ENCODE data around the gene SLIT3. TPM values are rescaled to one million over a fixed set of nuclear protein-coding genes. Genes with fewer than 3 reads are reported as not detected.

SLIT3 gene
- total and polyA plus RNA-seq, 10 of the 15 experiments (the other 5 are each of a cell fraction or from before 2014, with no cell fraction given): 0.05 TPM; not detected in 9

- Histone ChIP-seq H3K79me2 (ENCODE audit: control insufficient read depth, insufficient read depth, low read length) (no peaks in the 10 kb centered on the region), H3K4me3 (no peak overlapping the region), H3K4me1 (ENCODE audit: control insufficient read depth, insufficient read depth, low read length) (no peaks in the 10 kb centered on the region), H2AFZ (ENCODE audit: control insufficient read depth, low read depth, low read length) (no peak overlapping the region), H3K9ac (ENCODE audit: control insufficient read depth, insufficient read depth, low read length) (no peak overlapping the region), H4K20me1 (ENCODE audit: control insufficient read depth, insufficient read depth) (0 out of 2 replicates have a peak, but pooled peaks cover 2% of the 10 kb centered on the region), H3K27me3 (replicated peaks in 1 of 2; ENCODE audit: control insufficient read depth in 2 of 2, insufficient read depth in 2 of 2, low read length in 1 of 2) (peaks cover 2 to 8% of the 10 kb centered on the region in 2 experiments; a peak in 3 of 4 replicates), H3K36me3 (ENCODE audit: control insufficient read depth in 2 of 2, insufficient read depth in 2 of 2, low read length in 1 of 2) (no peaks in the 10 kb centered on the region), H3K9me3 (replicated peaks; ENCODE audit: control insufficient read depth, insufficient read depth, low read length) (no peaks in the 10 kb centered on the region), H3K4me2 (ENCODE audit: control insufficient read depth, insufficient read depth) (no peak overlapping the region), H3K27ac (ENCODE audit: control insufficient read depth, insufficient read depth) (no peak overlapping the region)
- TF ChIP-seq RUNX3 (IDR thresholded peaks at IDR 0.05; ENCODE audit: low read length): no peak
- no peak for TF ChIP-seq ZBED1 (IDR thresholded peaks at IDR 0.05; ENCODE audit: borderline replicate concordance)
- TF ChIP-seq TARDBP (IDR thresholded peaks at IDR 0.05; ENCODE audit: borderline replicate concordance): no peak
- TF ChIP-seq ATF7 (IDR thresholded peaks at IDR 0.05; ENCODE audit: low read depth): no peak
- no peak for TF ChIP-seq HDAC6 (IDR thresholded peaks at IDR 0.05; ENCODE audit: unreplicated experiment)
- TF ChIP-seq RFX5 (IDR thresholded peaks at IDR 0.05; ENCODE audit: low read depth, low read length): no peak
- no peak for TF ChIP-seq JUNB (IDR thresholded peaks at IDR 0.05)
- TF ChIP-seq BACH1 (IDR thresholded peaks at IDR 0.05; ENCODE audit: borderline replicate concordance): no peak
- TF ChIP-seq ATF2 (IDR thresholded peaks at IDR 0.05; ENCODE audit: low read length): no peak
- no peak for TF ChIP-seq CBFB (IDR thresholded peaks at IDR 0.05; ENCODE audit: low read depth)
- no peak for TF ChIP-seq NFYB (IDR thresholded peaks at IDR 0.05; ENCODE audit: insufficient read depth, low read depth, low read length)
- TF ChIP-seq REST (IDR thresholded peaks at IDR 0.05; ENCODE audit: low read depth, low read length): no peak
- FAIRE-seq (no peak), DNase-seq (ENCODE audit: low read depth, low spot score) (no peak), ATAC-seq (no peak)
- POLR2A ChIA-PET: no interaction called here
- CTCF ChIA-PET: no interaction called here
- SMC1A ChIA-PET (ENCODE audit: uncharacterized antibody, unreplicated experiment): no interaction called here
- 48% methylated on average over 4 of the region's 4 CpGs for WGBS (ENCODE audit: insufficient coverage, insufficient replicate concordance, low lambda C conversion rate, missing lambda C conversion rate)
- intact Hi-C loops (cut with micrococcal nuclease; ENCODE audit: unreplicated experiment): no loop called here
- RAD21 ChIA-PET (ENCODE audit: unreplicated experiment): no interaction called here
- no TSS peak for BruUV-seq (replicated peaks)
- in situ Hi-C loops (cut with MboI): no loop called here
These were observed 230.5 kb downstream of the SLIT3 start for GRCh38 chr5:169070413-169070812.
